ENCODE measurements around the gene PTK7.
A peak's percentile ranks its signal among the peaks of the same experiment; 100 is the strongest.

PTK7 gene

DNA sequence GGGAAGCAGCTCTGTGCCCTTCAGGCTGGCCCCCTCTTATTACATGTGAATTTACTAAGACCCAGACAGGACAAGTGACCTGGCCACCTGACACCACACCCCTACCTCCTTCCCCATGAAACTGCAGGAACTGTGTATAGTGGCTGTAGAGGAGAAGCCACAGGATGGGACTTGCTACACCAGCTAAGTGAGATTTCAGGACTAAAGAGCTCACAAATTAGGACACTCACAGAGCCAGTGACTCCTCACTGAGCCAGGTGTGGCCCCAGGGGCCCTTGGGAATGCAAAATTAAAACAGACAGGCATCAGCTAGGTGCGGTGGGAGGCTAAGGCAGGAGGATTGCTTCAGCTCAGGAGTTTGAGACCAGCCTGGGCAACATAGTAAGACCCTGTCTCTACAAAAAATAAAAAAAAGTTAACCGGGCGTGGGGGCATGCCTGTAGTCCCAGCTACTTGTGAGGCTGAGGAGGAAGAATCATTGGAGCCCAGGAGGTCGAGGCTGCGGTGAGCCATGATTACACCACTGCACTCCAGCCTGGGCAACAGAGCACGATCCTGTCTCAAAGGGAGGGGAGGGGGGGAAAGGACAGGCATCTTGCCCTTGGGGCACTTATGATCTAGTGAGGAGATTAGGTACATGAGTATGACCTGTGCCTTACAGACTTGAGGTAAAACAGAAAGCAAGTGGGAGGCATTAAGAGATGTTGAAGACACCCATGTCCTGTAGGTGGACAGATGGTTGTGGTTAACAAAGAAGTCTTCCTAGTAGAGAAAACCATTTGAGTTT, 71.8 kb downstream of the PTK7 start:
- no peak for DNase-seq

DNA sequence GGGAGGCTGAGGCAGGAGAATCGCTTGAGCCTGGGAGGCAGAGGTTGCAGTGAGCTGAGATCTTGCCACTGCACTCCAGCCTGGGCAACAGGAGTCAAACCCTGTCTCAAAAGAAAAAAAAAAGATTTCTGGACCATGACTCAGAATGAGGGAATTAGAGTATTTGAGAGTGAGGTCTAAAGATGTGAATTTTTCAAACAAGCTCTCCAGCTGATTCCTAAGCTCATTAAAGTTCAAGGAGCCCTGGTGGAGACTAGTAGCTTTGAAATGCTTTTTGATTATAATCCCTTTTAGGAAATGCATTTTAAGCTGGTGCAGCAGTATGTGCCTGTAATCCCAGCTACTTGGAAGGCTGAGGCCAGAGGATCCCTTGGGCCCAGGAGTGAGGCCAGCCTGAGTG, 73.2 kb downstream of the PTK7 start:
- peak; percentile 88 for DNase-seq

GRCh38 chr6:43150051-43150751, 74.1 kb downstream of the PTK7 start:
- no peak for DNase-seq

GRCh38 chr6:43159599-43159998, 83.5 kb downstream of the PTK7 start:
- no peak for DNase-seq

DNA sequence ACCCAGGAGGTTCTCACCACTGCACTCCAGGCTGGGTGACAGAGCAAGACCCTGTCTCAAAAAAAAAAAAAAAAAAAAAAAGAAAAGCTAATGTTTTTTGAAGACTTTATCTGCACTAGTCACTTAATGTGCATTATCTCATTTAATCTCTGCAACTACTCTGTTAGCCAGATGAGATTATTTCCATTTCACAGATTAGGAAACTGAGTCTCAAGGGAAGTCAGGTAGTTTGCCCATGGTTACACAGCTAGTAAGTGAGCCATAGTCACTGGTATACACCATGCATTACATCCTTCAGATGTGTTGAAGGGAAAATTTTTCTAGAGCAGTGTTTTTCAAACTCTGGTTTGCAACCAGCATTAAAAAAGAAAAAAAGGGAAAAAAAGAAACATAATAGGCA, 87.8 kb downstream of the PTK7 start:
- DNase-seq: no peak

DNA sequence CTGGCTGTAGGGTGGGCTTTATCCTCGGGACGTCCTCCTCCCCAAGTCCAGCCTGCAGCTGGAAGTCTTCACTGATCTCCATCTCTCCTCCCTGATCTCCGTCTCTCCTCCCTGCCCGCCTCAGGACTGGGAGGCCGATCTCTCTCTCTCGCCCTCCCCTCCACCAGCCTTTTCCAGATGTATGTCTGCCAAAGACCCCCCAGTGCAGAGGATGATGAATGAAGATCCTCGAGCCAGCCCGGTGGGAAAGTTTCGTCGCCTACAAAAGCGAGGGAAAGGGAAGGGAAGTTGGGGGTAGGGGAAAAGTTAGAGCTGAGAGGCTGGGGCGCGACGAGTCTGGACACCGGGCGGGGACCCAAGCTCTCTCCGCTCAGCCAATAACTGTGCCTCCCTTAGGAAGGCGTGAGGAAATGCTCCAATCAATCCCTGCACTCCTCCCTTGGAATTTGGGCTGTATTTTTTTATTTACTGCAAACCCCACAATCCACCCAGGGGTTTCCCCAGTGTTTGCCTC, 94.4 kb downstream of the PTK7 start:
- peak; percentile 95 for DNase-seq

GRCh38 chr6:43170931-43171706, 95.0 kb downstream of the PTK7 start, which contains the start of gene SRF:
TSS of gene SRF (plus strand) at chr6:43171269. CDS start at chr6:43171657, 388 bp downstream.
- DNase-seq: peak; percentile 100

- DNase-seq: peak; percentile 59
These were observed 95.6 kb downstream of the PTK7 start for GRCh38 chr6:43171707-43172103.

GRCh38 chr6:43172104-43173007, 96.2 kb downstream of the PTK7 start:
- DNase-seq: peak; percentile 68

DNA sequence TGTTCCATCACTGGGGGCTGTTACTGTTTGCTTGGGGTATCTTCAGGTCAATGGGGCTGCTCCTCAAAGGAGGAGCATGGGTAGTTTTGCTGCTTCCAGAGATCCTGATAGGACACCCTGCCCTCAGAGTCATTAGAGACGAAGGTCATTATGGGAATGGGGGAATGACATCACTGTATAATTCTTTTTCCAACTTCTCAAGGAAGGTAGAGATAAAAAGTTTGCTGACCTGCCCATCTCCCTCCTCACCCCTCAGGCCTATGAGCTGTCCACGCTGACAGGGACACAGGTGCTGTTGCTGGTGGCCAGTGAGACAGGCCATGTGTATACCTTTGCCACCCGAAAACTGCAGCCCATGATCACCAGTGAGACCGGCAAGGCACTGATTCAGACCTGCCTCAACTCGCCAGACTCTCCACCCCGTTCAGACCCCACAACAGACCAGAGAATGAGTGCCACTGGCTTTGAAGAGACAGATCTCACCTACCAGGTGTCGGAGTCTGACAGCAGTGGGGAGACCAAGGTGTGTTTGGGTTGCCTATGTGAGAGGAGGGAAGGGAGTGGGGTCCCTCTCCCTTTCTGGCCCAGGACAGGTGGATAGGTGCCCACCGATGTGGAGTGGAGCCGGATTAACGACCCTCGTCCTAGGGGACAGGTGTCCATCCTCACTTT, 97.6 kb downstream of the PTK7 start:
- no peak for DNase-seq

GRCh38 chr6:43174263-43175112, 98.4 kb downstream of the PTK7 start:
- DNase-seq: peak; percentile 99

DNA sequence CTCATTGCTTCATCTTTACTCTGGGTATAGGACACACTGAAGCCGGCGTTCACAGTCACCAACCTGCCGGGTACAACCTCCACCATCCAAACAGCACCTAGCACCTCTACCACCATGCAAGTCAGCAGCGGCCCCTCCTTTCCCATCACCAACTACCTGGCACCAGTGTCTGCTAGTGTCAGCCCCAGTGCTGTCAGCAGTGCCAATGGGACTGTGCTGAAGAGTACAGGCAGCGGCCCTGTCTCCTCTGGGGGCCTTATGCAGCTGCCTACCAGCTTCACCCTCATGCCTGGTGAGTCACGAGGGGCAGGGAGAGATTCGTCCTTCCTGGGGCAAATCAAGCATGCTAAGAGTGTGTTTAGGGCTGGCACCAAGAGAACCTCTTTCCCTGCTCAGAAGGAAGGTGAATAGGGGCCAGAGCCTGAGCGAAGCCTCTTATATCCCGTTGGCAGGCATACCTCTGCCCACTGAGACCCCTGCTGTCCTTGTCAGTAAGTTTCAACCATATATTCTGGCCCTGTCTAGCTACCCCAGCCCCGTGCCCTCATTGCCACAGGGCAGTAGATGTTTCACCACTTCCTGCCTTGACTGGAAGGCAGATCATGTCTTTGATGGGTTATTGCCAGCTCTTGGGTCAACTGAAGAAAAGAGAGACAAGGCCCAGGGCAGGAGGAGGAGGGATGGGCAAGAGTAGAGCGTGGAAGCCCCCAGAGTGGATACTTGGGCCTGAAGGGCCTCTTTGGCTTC, 99.7 kb downstream of the PTK7 start:
- no peak for DNase-seq

GRCh38 chr6:43176423-43176786, 100.3 kb downstream of the PTK7 start:
- no peak for DNase-seq

DNA sequence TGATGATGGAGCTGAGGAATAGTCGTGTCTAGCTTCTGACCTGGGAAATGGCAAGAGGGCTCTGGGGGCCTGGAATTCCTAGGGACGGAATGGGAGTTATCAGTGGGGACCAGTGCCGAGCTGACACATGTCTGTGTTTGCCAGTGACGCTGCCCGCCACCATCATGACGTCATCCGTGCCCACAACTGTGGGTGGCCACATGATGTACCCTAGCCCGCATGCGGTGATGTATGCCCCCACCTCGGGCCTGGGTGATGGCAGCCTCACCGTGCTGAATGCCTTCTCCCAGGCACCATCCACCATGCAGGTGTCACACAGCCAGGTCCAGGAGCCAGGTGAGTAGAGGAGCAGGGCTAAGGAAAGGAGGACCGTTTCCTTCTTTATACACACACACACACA, 102.0 kb downstream of the PTK7 start:
- no peak for DNase-seq

- DNase-seq: no peak
These were observed 103.1 kb downstream of the PTK7 start for GRCh38 chr6:43178951-43179830.

GRCh38 chr6:43180058-43180457, 103.9 kb downstream of the PTK7 start:
- DNase-seq: no peak

- peak; percentile 29 for DNase-seq
These were observed 104.9 kb downstream of the PTK7 start for GRCh38 chr6:43180985-43181384.

DNA sequence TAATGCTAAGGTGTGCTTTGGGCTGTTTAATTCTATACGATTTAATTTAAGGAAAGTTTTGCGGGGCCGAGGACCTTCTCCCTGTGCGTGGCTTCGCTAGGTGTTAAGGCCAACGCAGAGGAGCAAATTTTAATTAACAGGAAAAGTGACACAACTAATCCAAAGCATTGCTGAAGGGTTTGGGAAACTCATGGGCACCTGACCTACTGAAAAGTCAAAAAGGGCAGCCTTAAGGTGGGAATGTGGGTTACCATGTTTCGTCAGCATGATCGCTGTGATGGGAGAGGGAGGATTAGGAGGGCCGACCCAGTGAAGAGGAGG, 105.5 kb downstream of the PTK7 start:
- DNase-seq: no peak

Data from NCI-H82 (cell line).